IMR-90 (cell line): ENCODE data around the gene SURF6. TPM values are rescaled to one million over a fixed set of nuclear protein-coding genes. Genes with fewer than 3 reads are reported as not detected.

Source experiments
- ATAC-seq: fragments of 200-7000 bp; cut with Tn5 transposase; 2 replicates; pipeline ENCODE4 v1.9.1; 2020; ENCODE audit warnings: low read depth, mild to moderate bottlenecking, moderate library complexity
- BruUV-seq: library from RNA; stranded (reverse); fragments of 400-500 nt; replicated peaks from 2 replicates; lab custom pipeline; 2021; lab: Mats Ljungman, UMichigan
- CTCF ChIA-PET: fragments of 300-600 bp; formaldehyde crosslinking; extraction: SDS; loops from one replicate; lab custom pipeline; 2021; ENCODE audit warnings: antibody characterized with exemption; lab: Yijun Ruan, JAX
- POLR2A ChIA-PET: fragments of 300-600 bp; sonication (Branson Sonifier 250); formaldehyde crosslinking; loops from one replicate; lab custom pipeline; 2022; ENCODE audit warnings: antibody characterized with exemption; ENCODE audit not compliant: unreplicated experiment; lab: Charles Lee
- DNase-seq: peaks from one replicate; pipeline ENCODE4 v3.0.0; 2013
- H2AFZ ChIP-seq: replicated peaks from 2 replicates; pipeline ENCODE3; 2013; ENCODE audit warnings: low read length, mild to moderate bottlenecking; ENCODE audit not compliant: poor library complexity
- H2AK5ac ChIP-seq: 2 replicates; pipeline ENCODE4 v1.6.1; 2013; ENCODE audit warnings: low read depth, low read length, inconsistent platforms
- H2AK9ac ChIP-seq: replicated peaks from 2 replicates; pipeline ENCODE3; 2013; ENCODE audit warnings: mild to moderate bottlenecking, low read depth, low read length, moderate library complexity; ENCODE audit not compliant: poor library complexity
- H2BK120ac ChIP-seq: 2 replicates; pipeline ENCODE4 v1.6.1; 2013; ENCODE audit warnings: low read depth, low read length, inconsistent platforms
- H2BK15ac ChIP-seq: 3 replicates; pipeline ENCODE4 v1.6.1; 2013; ENCODE audit warnings: low read depth, low read length, inconsistent platforms
- H2BK20ac ChIP-seq: 2 replicates; pipeline ENCODE4 v1.6.1; 2013; ENCODE audit warnings: low read depth, mild to moderate bottlenecking, inconsistent platforms, low read length, moderate library complexity
- H2BK5ac ChIP-seq: 2 replicates; pipeline ENCODE4 v1.6.1; 2013; ENCODE audit warnings: mild to moderate bottlenecking, low read depth, low read length, inconsistent platforms; ENCODE audit not compliant: poor library complexity, severe bottlenecking
- H3K14ac ChIP-seq: replicated peaks from 2 replicates; pipeline ENCODE4 v1.6.1; 2013; ENCODE audit warnings: low read depth, low read length, inconsistent platforms
- H3K18ac ChIP-seq: 2 replicates; pipeline ENCODE4 v1.6.1; 2013; ENCODE audit warnings: low read depth, low read length, control low read depth
- H3K23ac ChIP-seq: 2 replicates; pipeline ENCODE4 v1.6.1; 2013; ENCODE audit warnings: low read depth, low read length, inconsistent platforms
- H3K27ac ChIP-seq: 2 replicates; pipeline ENCODE4 v1.5.1; 2013; ENCODE audit warnings: mild to moderate bottlenecking, control low read depth, low read length; ENCODE audit not compliant: insufficient read depth
- H3K27me3 ChIP-seq: 2 replicates; pipeline ENCODE4 v1.6.1; 2013; ENCODE audit warnings: low read length; ENCODE audit not compliant: control insufficient read depth, insufficient read depth
- H3K36me3 ChIP-seq: 2 replicates; pipeline ENCODE4 v1.6.1; 2013; ENCODE audit warnings: low read length, mixed read lengths; ENCODE audit not compliant: control insufficient read depth, insufficient read depth
- H3K4ac ChIP-seq: 2 replicates; pipeline ENCODE4 v1.6.1; 2013; ENCODE audit warnings: low read depth, low read length, inconsistent platforms
- H3K4me1 ChIP-seq: 2 replicates; pipeline ENCODE4 v1.6.1; 2013; ENCODE audit warnings: low read length, mixed read lengths; ENCODE audit not compliant: control insufficient read depth, insufficient read depth
- H3K4me2 ChIP-seq: 2 replicates; pipeline ENCODE4 v1.6.1; 2013; ENCODE audit warnings: low read depth, mild to moderate bottlenecking, control low read depth, low read length, moderate library complexity
- H3K4me3 ChIP-seq: 2 replicates; pipeline ENCODE4 v1.5.1; 2013; ENCODE audit warnings: low read depth, mild to moderate bottlenecking, control low read depth, low read length, moderate library complexity; ENCODE audit not compliant: insufficient read depth
- H3K56ac ChIP-seq: 2 replicates; pipeline ENCODE4 v1.6.1; 2013; ENCODE audit warnings: low read length, inconsistent platforms; ENCODE audit not compliant: insufficient read depth; ENCODE audit errors: extremely low read depth
- H3K79me1 ChIP-seq, 2 experiments: 2 replicates each; pipeline ENCODE4 v1.6.1; 2013; ENCODE audit warnings: low read length in 2 of 2, inconsistent platforms in 1 of 2, low read depth in 1 of 2
- H3K9ac ChIP-seq: 2 replicates; pipeline ENCODE4 v1.6.1; 2013; ENCODE audit warnings: low read depth, low read length, control low read depth
- H3K9me1 ChIP-seq: 2 replicates; pipeline ENCODE4 v1.6.1; 2013; ENCODE audit warnings: low read length, inconsistent platforms; ENCODE audit not compliant: insufficient read depth
- H3K9me3 ChIP-seq: 2 replicates; pipeline ENCODE4 v1.6.1; 2013; ENCODE audit warnings: low read length; ENCODE audit not compliant: control insufficient read depth, insufficient read depth
- H4K20me1 ChIP-seq: 2 replicates; pipeline ENCODE4 v1.6.1; 2013; ENCODE audit warnings: low read length, inconsistent platforms; ENCODE audit not compliant: insufficient read depth
- H4K5ac ChIP-seq: 2 replicates; pipeline ENCODE4 v1.6.1; 2013; ENCODE audit warnings: mild to moderate bottlenecking, low read depth, low read length, control low read depth
- H4K8ac ChIP-seq, 2 experiments: 2 replicates each; pipeline ENCODE4 v1.6.1; 2013; ENCODE audit warnings: low read depth in 2 of 2, low read length in 2 of 2, control low read depth in 1 of 2, inconsistent platforms in 1 of 2
- H4K91ac ChIP-seq: 2 replicates; pipeline ENCODE4 v1.6.1; 2013; ENCODE audit warnings: low read depth, low read length, inconsistent platforms; ENCODE audit not compliant: insufficient read depth
- BHLHE40 ChIP-seq: fragments of 150-350 bp; IDR thresholded peaks from 2 replicates; pipeline ENCODE4 v1.6.1; 2016; ENCODE audit warnings: mild to moderate bottlenecking, low read depth, low read length
- CEBPB ChIP-seq: IDR thresholded peaks from 2 replicates; pipeline ENCODE4 v1.6.1; 2012; ENCODE audit warnings: low read depth, low read length, improper control_type of control experiment
- CHD1 ChIP-seq: IDR thresholded peaks from 2 replicates; pipeline ENCODE4 v1.6.1; 2012; ENCODE audit warnings: low read depth, low read length, improper control_type of control experiment
- CTCF ChIP-seq: conservative IDR thresholded peaks from 2 replicates; pipeline ENCODE4 v1.5.1; 2012; ENCODE audit warnings: mild to moderate bottlenecking, low read depth, low read length, improper control_type of control experiment
- ELK1 ChIP-seq: fragments of 150-350 bp; IDR thresholded peaks from 2 replicates; pipeline ENCODE4 v1.6.1; 2016; ENCODE audit warnings: low read depth, mild to moderate bottlenecking, low read length, moderate library complexity, borderline replicate concordance
- FOS ChIP-seq: fragments of 150-350 bp; IDR thresholded peaks from 2 replicates; pipeline ENCODE4 v1.6.1; 2016; ENCODE audit warnings: low read depth, low read length
- MAFK ChIP-seq: IDR thresholded peaks from 2 replicates; pipeline ENCODE4 v1.6.1; 2012; ENCODE audit warnings: low read depth, low read length, improper control_type of control experiment
- MAZ ChIP-seq: IDR thresholded peaks from 2 replicates; pipeline ENCODE4 v1.6.1; 2012; ENCODE audit warnings: low read depth, mild to moderate bottlenecking, low read length, improper control_type of control experiment, moderate library complexity, borderline replicate concordance
- MXI1 ChIP-seq: IDR thresholded peaks from 2 replicates; pipeline ENCODE4 v1.6.1; 2012; ENCODE audit warnings: low read depth, mild to moderate bottlenecking, low read length, moderate library complexity, borderline replicate concordance
- NFE2L2 ChIP-seq: fragments of 150-350 bp; IDR thresholded peaks from 2 replicates; pipeline ENCODE4 v1.6.1; 2016; ENCODE audit warnings: low read depth, mild to moderate bottlenecking, low read length
- POLR2A ChIP-seq: IDR thresholded peaks from 2 replicates; pipeline ENCODE4 v1.6.1; 2012; ENCODE audit warnings: mild to moderate bottlenecking, low read depth, low read length
- RAD21 ChIP-seq: IDR thresholded peaks from 2 replicates; pipeline ENCODE4 v1.6.1; 2012; ENCODE audit warnings: low read length, improper control_type of control experiment
- RCOR1 ChIP-seq: IDR thresholded peaks from 2 replicates; pipeline ENCODE4 v1.6.1; 2012; ENCODE audit warnings: mild to moderate bottlenecking, low read length, improper control_type of control experiment; ENCODE audit not compliant: insufficient replicate concordance
- RFX5 ChIP-seq: IDR thresholded peaks from 2 replicates; pipeline ENCODE4 v1.8.0; 2012; ENCODE audit warnings: low read depth, mild to moderate bottlenecking, low read length, moderate library complexity
- SMC3 ChIP-seq: fragments of 150-350 bp; IDR thresholded peaks from 2 replicates; pipeline ENCODE4 v1.6.1; 2016; ENCODE audit warnings: low read depth, mild to moderate bottlenecking, antibody characterized with exemption, low read length, moderate library complexity
- USF2 ChIP-seq: fragments of 150-350 bp; IDR thresholded peaks from 2 replicates; pipeline ENCODE4 v1.6.1; 2017; ENCODE audit warnings: mild to moderate bottlenecking, antibody characterized with exemption, low read length, low read depth
- WGBS, 2 experiments: methylation state at CpG; one replicate each; pipeline versions ENCODE4 v1.1.5 to v1.1.7; 2013; ENCODE audit warnings: missing lambda C conversion rate in 2 of 2; ENCODE audit not compliant: insufficient read length in 1 of 2; ENCODE audit errors: extremely low coverage in 2 of 2; 5-methylcytosine and 5-hydroxymethylcytosine counted together
- dilution Hi-C: fragments of 300-500 bp; cut with HindIII; formaldehyde crosslinking; loops from one replicate; pipeline ENCODE4 v1.14.3; 2018; ENCODE audit warnings: low sequenced_read_pairs; ENCODE audit not compliant: unreplicated experiment
- in situ Hi-C: fragments of 300-500 bp; cut with MboI; formaldehyde crosslinking; loops from 3 replicates; pipeline ENCODE4 v1.14.3; 2019; ENCODE audit warnings: low sequenced_read_pairs, inconsistent platforms, mixed read lengths
- intact Hi-C: fragments of 100-400 bp; cut with micrococcal nuclease; formaldehyde crosslinking; loops from 2 replicates; pipeline ENCODE4 v1.10.0; 2022
- polyA plus RNA-seq, 3 experiments: library from polyadenylated mRNA; depleted of rRNA; stranded (reverse); fragments of >200 nt; gene quantifications; 2 replicates each; pipeline ENCODE4 v1.2.3, GENCODE V29; 2012; ENCODE audit warnings: low replicate concordance in 1 of 3
- total RNA-seq: library from RNA; depleted of rRNA; stranded (reverse); fragments of >200 nt; gene quantifications from 2 replicates; pipeline ENCODE4 v1.2.3, GENCODE V29; 2012

The SURF6 gene
- total and polyA plus RNA-seq, 2 of the 4 experiments (the other 2 are of a cell fraction) = 6.1 to 12.8 TPM

GRCh38 chr9:133333011-133333410 is 3.0 kb downstream of the SURF6 start:
- H3K14ac ChIP-seq = no peak overlapping the region
- H3K4me1 ChIP-seq = no peaks in the 10 kb centered on the region
- H4K8ac ChIP-seq = no peak overlapping the region
- BruUV-seq = no TSS peak
- H2AK5ac ChIP-seq = no peak overlapping the region
- DNase-seq (no peak), ATAC-seq (no peak)
- no peak overlapping the region for H4K5ac ChIP-seq
- H2BK5ac ChIP-seq = no peak overlapping the region
- H3K9me1 ChIP-seq = peaks cover 10% of the 10 kb centered on the region; the same call in 1 of the 2 replicates
- TF ChIP-seq FOS (no peak), RFX5 (no peak), CEBPB (no peak), MAZ (no peak), NFE2L2 (no peak), BHLHE40 (no peak), CHD1 (no peak), POLR2A (no peak), USF2 (no peak), CTCF (no peak), RAD21 (no peak), ELK1 (no peak), MAFK (no peak), RCOR1 (no peak), MXI1 (no peak), SMC3 (no peak)
- H2AFZ ChIP-seq = no peak overlapping the region
- H4K91ac ChIP-seq = no peak overlapping the region
- H3K79me1 ChIP-seq = peaks cover 17 to 34% of the 10 kb centered on the region in 2 experiments; a peak in 3 of 4 replicates
- H3K4me2 ChIP-seq = no peak overlapping the region
- H2BK120ac ChIP-seq = no peak overlapping the region
- no peak overlapping the region for H3K4me3 ChIP-seq
- H3K18ac ChIP-seq = no peak overlapping the region
- WGBS, 2 experiments = no CpG with 5 or more reads among the region's 11 CpGs
- in situ Hi-C loops = no loop called here
- intact Hi-C loops = no loop called here
- H4K20me1 ChIP-seq = no peaks in the 10 kb centered on the region; the same call in 1 of the 2 replicates
- H3K9me3 ChIP-seq = no peaks in the 10 kb centered on the region
- H3K36me3 ChIP-seq = peaks cover 35% of the 10 kb centered on the region
- no peak overlapping the region for H2BK15ac ChIP-seq
- dilution Hi-C loops = no loop called here
- H3K27me3 ChIP-seq = no peaks in the 10 kb centered on the region
- H3K23ac ChIP-seq = no peak overlapping the region
- CTCF ChIA-PET = no interaction called here
- H3K4ac ChIP-seq = no peak overlapping the region
- POLR2A ChIA-PET = no interaction called here
- H2BK20ac ChIP-seq = no peak overlapping the region
- no peak overlapping the region for H3K56ac ChIP-seq
- no peak overlapping the region for H3K9ac ChIP-seq
- peak overlapping the region; percentile 7 for H2AK9ac ChIP-seq
- no peak overlapping the region for H3K27ac ChIP-seq
